K562 (cell line): Measurements from ENCODE around the gene CRYZL1.

Experiments
- ATF2 ChIP-seq: sonication (generic); formaldehyde crosslinking; IDR thresholded peaks from 2 replicates; pipeline ENCODE4 v1.8.1; 2022; ENCODE audit warnings: missing genetic modification reagents
- CTCF ChIP-seq, 3 experiments: IDR thresholded peaks in 2 of 3; conservative IDR thresholded peaks in 1 of 3; 2 replicates each; pipeline ENCODE4 v1.5.1; 2011 to 2012; ENCODE audit warnings: low read length in 3 of 3, mild to moderate bottlenecking in 3 of 3, control low read depth in 2 of 3, improper control_type of control experiment in 1 of 3, inconsistent platforms in 1 of 3, low read depth in 1 of 3, mixed read lengths in 1 of 3, moderate library complexity in 1 of 3; ENCODE audit not compliant: insufficient read depth in 2 of 3
- GTF2F1 ChIP-seq: IDR thresholded peaks from 2 replicates; pipeline ENCODE4 v1.6.1; 2011; ENCODE audit warnings: low read depth, low read length, improper control_type of control experiment
- MLX ChIP-seq, 2 experiments: fragments of 450-650 bp in 1 of 2; sonication (generic) in 1 of 2; formaldehyde crosslinking; conservative IDR thresholded peaks; 2 replicates each; pipeline versions ENCODE4 v1.4.0 to v1.8.1; 2020 to 2022; ENCODE audit warnings: mild to moderate bottlenecking in 1 of 2, missing genetic modification reagents in 1 of 2
- POLR2A ChIP-seq: fragments of 450-650 bp; conservative IDR thresholded peaks from 2 replicates; pipeline ENCODE4 v1.6.1; 2016
- RBM22 ChIP-seq: fragments of 200-400 bp; formaldehyde crosslinking; IDR thresholded peaks from 2 replicates; pipeline ENCODE4 v1.6.1; 2018; ENCODE audit warnings: low read length, low read depth; ENCODE audit not compliant: poor library complexity, severe bottlenecking
- TFAM ChIP-seq: fragments of 250-450 bp; sonication (Bioruptor Pico); conservative IDR thresholded peaks from 2 replicates; pipeline ENCODE4 v1.5.0; 2021; ENCODE audit warnings: mild to moderate bottlenecking, moderate library complexity

GRCh38 chr21:33650230-33650629 lies 8.7 kb upstream of the CRYZL1 start:
- TF ChIP-seq CTCF (IDR thresholded peaks at IDR 0.05 in 2 of 3, conservative IDR thresholded peaks at IDR 0.05 in 1 of 3; ENCODE audit: insufficient read depth in 2 of 3, low read depth in 1 of 3, low read length in 3 of 3), result no peak
- no peak for TF ChIP-seq MLX (CRISPR knock-in tag; conservative IDR thresholded peaks at IDR 0.05)
- no peak for TF ChIP-seq GTF2F1
- no peak for TF ChIP-seq TFAM (CRISPR knock-in tag)
- no peak for TF ChIP-seq POLR2A
- no peak for TF ChIP-seq RBM22
- no peak for TF ChIP-seq ATF2 (CRISPR knock-in tag)
